Measurements from ENCODE around the gene HCCS. TPM values are rescaled to one million over a fixed set of nuclear protein-coding genes. Genes with fewer than 3 reads are reported as not detected.

HCCS gene
- total RNA-seq, 1 experiment from 2014 or later = 28.2 TPM

DNA sequence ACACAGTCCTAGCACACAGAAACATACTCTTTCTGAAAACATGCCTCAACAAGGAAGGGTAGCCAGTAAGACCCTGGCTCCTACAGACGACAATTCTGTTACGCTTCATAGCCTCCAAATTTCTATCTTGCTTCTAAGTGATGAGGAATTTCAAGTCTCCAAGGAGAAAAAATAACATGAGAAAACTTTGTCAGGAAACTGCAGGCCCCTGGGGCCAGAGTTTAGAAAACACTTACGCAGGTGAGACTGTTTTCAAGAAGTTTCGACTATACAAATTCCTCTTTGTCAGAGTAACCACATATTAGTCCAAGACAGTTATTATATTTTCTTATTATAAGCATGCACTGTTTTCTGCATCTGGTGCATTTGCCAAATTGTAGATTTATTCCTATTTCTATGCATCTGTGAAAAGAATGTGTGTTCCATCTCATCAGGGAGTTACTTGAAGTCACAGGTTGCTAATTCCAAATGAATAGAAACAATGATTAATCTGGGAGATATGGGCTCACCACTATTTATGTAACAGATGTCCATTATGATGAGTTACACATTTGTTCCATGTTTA is 30.3 kb upstream of the HCCS start:
- Histone ChIP-seq H3K27me3 (ENCODE audit: insufficient read depth, low read length) (no peaks in the 10 kb centered on the region), H3K79me2 (ENCODE audit: insufficient read depth, low read length) (no peaks in the 10 kb centered on the region), H3K36me3 (ENCODE audit: control insufficient read depth in 1 of 2, insufficient read depth in 2 of 2, low read length in 2 of 2) (no peaks in the 10 kb centered on the region), H3K9ac (ENCODE audit: low read length) (no peak overlapping the region), H3K9me3 (ENCODE audit: control insufficient read depth in 1 of 2, insufficient read depth in 1 of 2, low read depth in 1 of 2, low read length in 2 of 2) (no peaks in the 10 kb centered on the region), H3K4me1 (ENCODE audit: control insufficient read depth in 1 of 2, insufficient read depth in 2 of 2, low read length in 2 of 2) (no peaks in the 10 kb centered on the region), H2AFZ (ENCODE audit: low read depth, low read length, poor library complexity, severe bottlenecking) (no peak overlapping the region), H4K20me1 (ENCODE audit: insufficient read depth) (no peaks in the 10 kb centered on the region), H3K4me3 (replicated peaks in 1 of 2; ENCODE audit: low read depth in 1 of 2, low read length in 2 of 2) (no peak overlapping the region), H3K4me2 (ENCODE audit: low read length) (no peak overlapping the region), H3K27ac (ENCODE audit: low read depth, low read length) (no peak overlapping the region), H3K9me2 (ENCODE audit: insufficient read depth) (no peaks in the 10 kb centered on the region)
- DNase-seq (ENCODE audit: low read depth, low spot score) (no peak), ATAC-seq (no peak)
- POLR2A ChIA-PET = no interaction called here
- CTCF ChIA-PET = no interaction called here
- TF ChIP-seq EGR1 (IDR thresholded peaks at IDR 0.05; ENCODE audit: low read depth) = no peak
- no peak for TF ChIP-seq POLR2A (IDR thresholded peaks at IDR 0.05; ENCODE audit: borderline replicate concordance, extremely low read depth, insufficient read depth, insufficient read length)
- TF ChIP-seq, protein P1, sequence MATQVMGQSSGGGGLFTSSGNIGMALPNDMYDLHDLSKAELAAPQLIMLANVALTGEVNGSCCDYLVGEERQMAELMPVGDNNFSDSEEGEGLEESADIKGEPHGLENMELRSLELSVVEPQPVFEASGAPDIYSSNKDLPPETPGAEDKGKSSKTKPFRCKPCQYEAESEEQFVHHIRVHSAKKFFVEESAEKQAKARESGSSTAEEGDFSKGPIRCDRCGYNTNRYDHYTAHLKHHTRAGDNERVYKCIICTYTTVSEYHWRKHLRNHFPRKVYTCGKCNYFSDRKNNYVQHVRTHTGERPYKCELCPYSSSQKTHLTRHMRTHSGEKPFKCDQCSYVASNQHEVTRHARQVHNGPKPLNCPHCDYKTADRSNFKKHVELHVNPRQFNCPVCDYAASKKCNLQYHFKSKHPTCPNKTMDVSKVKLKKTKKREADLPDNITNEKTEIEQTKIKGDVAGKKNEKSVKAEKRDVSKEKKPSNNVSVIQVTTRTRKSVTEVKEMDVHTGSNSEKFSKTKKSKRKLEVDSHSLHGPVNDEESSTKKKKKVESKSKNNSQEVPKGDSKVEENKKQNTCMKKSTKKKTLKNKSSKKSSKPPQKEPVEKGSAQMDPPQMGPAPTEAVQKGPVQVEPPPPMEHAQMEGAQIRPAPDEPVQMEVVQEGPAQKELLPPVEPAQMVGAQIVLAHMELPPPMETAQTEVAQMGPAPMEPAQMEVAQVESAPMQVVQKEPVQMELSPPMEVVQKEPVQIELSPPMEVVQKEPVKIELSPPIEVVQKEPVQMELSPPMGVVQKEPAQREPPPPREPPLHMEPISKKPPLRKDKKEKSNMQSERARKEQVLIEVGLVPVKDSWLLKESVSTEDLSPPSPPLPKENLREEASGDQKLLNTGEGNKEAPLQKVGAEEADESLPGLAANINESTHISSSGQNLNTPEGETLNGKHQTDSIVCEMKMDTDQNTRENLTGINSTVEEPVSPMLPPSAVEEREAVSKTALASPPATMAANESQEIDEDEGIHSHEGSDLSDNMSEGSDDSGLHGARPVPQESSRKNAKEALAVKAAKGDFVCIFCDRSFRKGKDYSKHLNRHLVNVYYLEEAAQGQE (IDR thresholded peaks at IDR 0.05; ENCODE audit: low read depth) = no peak
- TF ChIP-seq SRF (IDR thresholded peaks at IDR 0.05; ENCODE audit: low read depth) = no peak
- TF ChIP-seq SP1 (IDR thresholded peaks at IDR 0.05; ENCODE audit: low read depth) = no peak
- no peak for TF ChIP-seq FOSL1 (IDR thresholded peaks at IDR 0.05; ENCODE audit: low read depth)
- TF ChIP-seq, protein P2, sequence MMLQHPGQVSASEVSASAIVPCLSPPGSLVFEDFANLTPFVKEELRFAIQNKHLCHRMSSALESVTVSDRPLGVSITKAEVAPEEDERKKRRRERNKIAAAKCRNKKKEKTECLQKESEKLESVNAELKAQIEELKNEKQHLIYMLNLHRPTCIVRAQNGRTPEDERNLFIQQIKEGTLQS (IDR thresholded peaks at IDR 0.05) = no peak
- TF ChIP-seq, protein P3, sequence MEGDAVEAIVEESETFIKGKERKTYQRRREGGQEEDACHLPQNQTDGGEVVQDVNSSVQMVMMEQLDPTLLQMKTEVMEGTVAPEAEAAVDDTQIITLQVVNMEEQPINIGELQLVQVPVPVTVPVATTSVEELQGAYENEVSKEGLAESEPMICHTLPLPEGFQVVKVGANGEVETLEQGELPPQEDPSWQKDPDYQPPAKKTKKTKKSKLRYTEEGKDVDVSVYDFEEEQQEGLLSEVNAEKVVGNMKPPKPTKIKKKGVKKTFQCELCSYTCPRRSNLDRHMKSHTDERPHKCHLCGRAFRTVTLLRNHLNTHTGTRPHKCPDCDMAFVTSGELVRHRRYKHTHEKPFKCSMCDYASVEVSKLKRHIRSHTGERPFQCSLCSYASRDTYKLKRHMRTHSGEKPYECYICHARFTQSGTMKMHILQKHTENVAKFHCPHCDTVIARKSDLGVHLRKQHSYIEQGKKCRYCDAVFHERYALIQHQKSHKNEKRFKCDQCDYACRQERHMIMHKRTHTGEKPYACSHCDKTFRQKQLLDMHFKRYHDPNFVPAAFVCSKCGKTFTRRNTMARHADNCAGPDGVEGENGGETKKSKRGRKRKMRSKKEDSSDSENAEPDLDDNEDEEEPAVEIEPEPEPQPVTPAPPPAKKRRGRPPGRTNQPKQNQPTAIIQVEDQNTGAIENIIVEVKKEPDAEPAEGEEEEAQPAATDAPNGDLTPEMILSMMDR (IDR thresholded peaks at IDR 0.05 in 2 of 3, conservative IDR thresholded peaks at IDR 0.05 in 1 of 3; ENCODE audit: borderline replicate concordance in 1 of 3, insufficient read depth in 1 of 3, low read depth in 2 of 3, low read length in 2 of 3) = no peak
- TF ChIP-seq, protein P4, sequence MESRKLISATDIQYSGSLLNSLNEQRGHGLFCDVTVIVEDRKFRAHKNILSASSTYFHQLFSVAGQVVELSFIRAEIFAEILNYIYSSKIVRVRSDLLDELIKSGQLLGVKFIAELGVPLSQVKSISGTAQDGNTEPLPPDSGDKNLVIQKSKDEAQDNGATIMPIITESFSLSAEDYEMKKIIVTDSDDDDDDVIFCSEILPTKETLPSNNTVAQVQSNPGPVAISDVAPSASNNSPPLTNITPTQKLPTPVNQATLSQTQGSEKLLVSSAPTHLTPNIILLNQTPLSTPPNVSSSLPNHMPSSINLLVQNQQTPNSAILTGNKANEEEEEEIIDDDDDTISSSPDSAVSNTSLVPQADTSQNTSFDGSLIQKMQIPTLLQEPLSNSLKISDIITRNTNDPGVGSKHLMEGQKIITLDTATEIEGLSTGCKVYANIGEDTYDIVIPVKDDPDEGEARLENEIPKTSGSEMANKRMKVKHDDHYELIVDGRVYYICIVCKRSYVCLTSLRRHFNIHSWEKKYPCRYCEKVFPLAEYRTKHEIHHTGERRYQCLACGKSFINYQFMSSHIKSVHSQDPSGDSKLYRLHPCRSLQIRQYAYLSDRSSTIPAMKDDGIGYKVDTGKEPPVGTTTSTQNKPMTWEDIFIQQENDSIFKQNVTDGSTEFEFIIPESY (IDR thresholded peaks at IDR 0.05; ENCODE audit: extremely low read depth, insufficient replicate concordance, low read length) = no peak
- TF ChIP-seq, protein P5, sequence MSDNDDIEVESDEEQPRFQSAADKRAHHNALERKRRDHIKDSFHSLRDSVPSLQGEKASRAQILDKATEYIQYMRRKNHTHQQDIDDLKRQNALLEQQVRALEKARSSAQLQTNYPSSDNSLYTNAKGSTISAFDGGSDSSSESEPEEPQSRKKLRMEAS (IDR thresholded peaks at IDR 0.05) = no peak
- TF ChIP-seq RAD21 (IDR thresholded peaks at IDR 0.05; ENCODE audit: low read depth) = no peak
- no peak for TF ChIP-seq TCF7L2 (IDR thresholded peaks at IDR 0.05; ENCODE audit: borderline replicate concordance, extremely low read depth, insufficient read depth, insufficient read length)
- TF ChIP-seq ELF1 (IDR thresholded peaks at IDR 0.05; ENCODE audit: borderline replicate concordance, low read depth) = no peak
- TF ChIP-seq EZH2phosphoT487 (IDR thresholded peaks at IDR 0.05; ENCODE audit: borderline replicate concordance) = no peak
- no peak for TF ChIP-seq ZFX (IDR thresholded peaks at IDR 0.05)
- TF ChIP-seq YY1 (IDR thresholded peaks at IDR 0.05; ENCODE audit: extremely low read depth, insufficient replicate concordance, low read depth, low read length) = no peak
- no peak for TF ChIP-seq CBX3 (IDR thresholded peaks at IDR 0.05; ENCODE audit: low read depth)
- TF ChIP-seq SIN3A (IDR thresholded peaks at IDR 0.05; ENCODE audit: low read depth) = no peak
- intact Hi-C loops (cut with micrococcal nuclease) = no loop called here
- no TSS peak for BruUV-seq (replicated peaks)
- RAD21 ChIA-PET (ENCODE audit: low non-redundant PET in 1 of 2, low total read pairs in 2 of 2, uncharacterized antibody in 2 of 2, unreplicated experiment in 2 of 2) = no interaction called here
